ENCODE data around the gene THOC2. TPM values are rescaled to one million over a fixed set of nuclear protein-coding genes. Genes with fewer than 3 reads are reported as not detected.

Gene THOC2
- total and polyA plus RNA-seq, 10 of the 15 experiments (the other 5 are each of a cell fraction or from before 2014, with no cell fraction given): 64.8 to 136 (median 75.1) TPM

- TF ChIP-seq IRF4 (IDR thresholded peaks at IDR 0.05; ENCODE audit: low read depth, low read length) (no peak), YBX1 (IDR thresholded peaks at IDR 0.05) (no peak), TBL1XR1 (IDR thresholded peaks at IDR 0.05; ENCODE audit: low read depth, low read length) (no peak), CHD4 (IDR thresholded peaks at IDR 0.05) (no peak), REST (IDR thresholded peaks at IDR 0.05; ENCODE audit: low read depth, low read length) (no peak), MLLT1 (IDR thresholded peaks at IDR 0.05) (no peak), ZNF592 (IDR thresholded peaks at IDR 0.05) (no peak), ELK1 (IDR thresholded peaks at IDR 0.05; ENCODE audit: low read depth, low read length) (no peak)
- no peak overlapping the region for H3K9ac ChIP-seq (ENCODE audit: control insufficient read depth, insufficient read depth, low read length)
- in situ Hi-C loops (cut with MboI) (no loop called here), intact Hi-C loops (cut with micrococcal nuclease; ENCODE audit: unreplicated experiment) (no loop called here)
- no peak overlapping the region for H3K4me2 ChIP-seq (ENCODE audit: control insufficient read depth, insufficient read depth)
- H3K27ac ChIP-seq (ENCODE audit: control insufficient read depth, insufficient read depth): no peak overlapping the region
- no peak for DNase-seq (ENCODE audit: low read depth, low spot score)
- H3K36me3 ChIP-seq (ENCODE audit: control insufficient read depth in 2 of 2, insufficient read depth in 2 of 2, low read length in 1 of 2): peaks cover 0 to 3% of the 10 kb centered on the region in 2 experiments; a peak in 1 of 4 replicates
- ChIA-PET CTCF (no interaction called here), RAD21 (ENCODE audit: unreplicated experiment) (no interaction called here), POLR2A (no interaction called here), SMC1A (ENCODE audit: uncharacterized antibody, unreplicated experiment) (interaction anchor here (0.9 to 1.2 kb wide), 2 partner anchors 83 to 104 kb away, joined by 3 read pairs; no protein-coding TSS in a partner anchor)
- BruUV-seq (replicated peaks): no TSS peak
- FAIRE-seq: no peak
- no peaks in the 10 kb centered on the region for H4K20me1 ChIP-seq (ENCODE audit: control insufficient read depth, insufficient read depth)
- H3K9me3 ChIP-seq (replicated peaks; ENCODE audit: control insufficient read depth, insufficient read depth, low read length): no peaks in the 10 kb centered on the region
- no peaks in the 10 kb centered on the region for H3K79me2 ChIP-seq (ENCODE audit: control insufficient read depth, insufficient read depth, low read length)
- H3K4me3 ChIP-seq: no peak overlapping the region
- no peaks in the 10 kb centered on the region for H3K27me3 ChIP-seq (replicated peaks in 1 of 2; ENCODE audit: control insufficient read depth in 2 of 2, insufficient read depth in 2 of 2, low read length in 1 of 2)
- no peaks in the 10 kb centered on the region for H3K4me1 ChIP-seq (ENCODE audit: control insufficient read depth, insufficient read depth, low read length)
- H2AFZ ChIP-seq (ENCODE audit: control insufficient read depth, low read depth, low read length): no peak overlapping the region
- no peak for ATAC-seq
Observed at GRCh38 chrX:123695242-123695641, 37.6 kb downstream of the THOC2 start.

All from GM12878 (cell line).